Fibroblast of pulmonary artery (primary cell): ENCODE data around the gene NTNG1.

Source experiments
- DNase-seq: peaks from one replicate; pipeline ENCODE4 v3.0.0-alpha.2; 2010; ENCODE audit warnings: low read depth
- H3K4me3 ChIP-seq: replicated peaks from 2 replicates; pipeline ENCODE4 v1.5.1; 2011; ENCODE audit warnings: low read depth, mild to moderate bottlenecking, control low read depth, low read length, moderate library complexity
- CTCF ChIP-seq: IDR thresholded peaks from 2 replicates; pipeline ENCODE4 v1.5.1; 2011; ENCODE audit warnings: mild to moderate bottlenecking, control low read depth, low read length, inconsistent platforms; ENCODE audit errors: missing control alignments

The NTNG1 gene

GRCh38 chr1:107276247-107276646 lies 135.4 kb downstream of the NTNG1 start:
- no peak overlapping the region for H3K4me3 ChIP-seq
- no peak for DNase-seq
- TF ChIP-seq CTCF: no peak

- peak; percentile 30 for DNase-seq
- H3K4me3 ChIP-seq: no peak overlapping the region
- TF ChIP-seq CTCF: peak; percentile 40
Measured at GRCh38 chr1:107277022-107277421, 136.2 kb downstream of the NTNG1 start.

GRCh38 chr1:107286125-107286524 lies 145.3 kb downstream of the NTNG1 start:
- DNase-seq: no peak
- H3K4me3 ChIP-seq: no peak overlapping the region
- no peak for TF ChIP-seq CTCF

GRCh38 chr1:107291987-107292386 lies 151.1 kb downstream of the NTNG1 start:
- no peak for DNase-seq
- TF ChIP-seq CTCF: no peak
- no peak overlapping the region for H3K4me3 ChIP-seq

- DNase-seq: no peak
- TF ChIP-seq CTCF: no peak
- no peak overlapping the region for H3K4me3 ChIP-seq
Measured at GRCh38 chr1:107293901-107294613, 153.2 kb downstream of the NTNG1 start.

- no peak for TF ChIP-seq CTCF
- no peak overlapping the region for H3K4me3 ChIP-seq
- peak; percentile 0 for DNase-seq
Measured at GRCh38 chr1:107294686-107295085, 153.8 kb downstream of the NTNG1 start.

- H3K4me3 ChIP-seq: no peak overlapping the region
- DNase-seq: no peak
- no peak for TF ChIP-seq CTCF
Measured at GRCh38 chr1:107297681-107298080, 156.8 kb downstream of the NTNG1 start.
